HS-27A (cell line): Measurements from ENCODE around the gene PDE6A.

ENCODE experiments used
- DNase-seq: peaks from one replicate; pipeline ENCODE4 v3.0.0-alpha.2; 2012; ENCODE audit warnings: low read depth, missing footprints

The PDE6A gene

DNA sequence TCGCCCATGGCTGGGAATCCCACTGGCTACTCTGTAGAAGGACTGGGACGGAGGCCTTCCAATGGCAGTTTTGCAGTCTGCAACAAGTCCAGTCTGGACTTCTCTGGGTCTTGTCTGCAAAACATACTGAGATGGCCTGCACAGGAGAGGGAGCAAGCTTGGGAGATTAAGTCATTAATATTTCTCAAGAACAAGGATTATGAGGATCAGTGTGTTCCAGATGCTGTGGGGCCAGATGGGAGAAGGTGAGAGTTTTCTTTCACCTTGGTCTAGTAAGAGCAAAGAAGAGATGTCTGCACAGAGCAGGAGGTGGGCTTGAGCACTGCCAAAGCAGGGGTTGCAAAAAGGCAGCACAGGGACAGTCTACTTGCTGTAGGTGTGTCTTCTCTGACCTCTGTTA, at the start of gene PDE6A:
Gene PDE6A (minus strand): TSS at position 128 of the 400 bp plus-strand sequence. CDS start 120 bp downstream, at position 8.
- no peak for DNase-seq

- DNase-seq: no peak
Observed at GRCh38 chr5:149993471-149993870, 48.9 kb upstream of the PDE6A start.

- DNase-seq: no peak
Observed at GRCh38 chr5:149990518-149991376, 46.2 kb upstream of the PDE6A start.

DNA sequence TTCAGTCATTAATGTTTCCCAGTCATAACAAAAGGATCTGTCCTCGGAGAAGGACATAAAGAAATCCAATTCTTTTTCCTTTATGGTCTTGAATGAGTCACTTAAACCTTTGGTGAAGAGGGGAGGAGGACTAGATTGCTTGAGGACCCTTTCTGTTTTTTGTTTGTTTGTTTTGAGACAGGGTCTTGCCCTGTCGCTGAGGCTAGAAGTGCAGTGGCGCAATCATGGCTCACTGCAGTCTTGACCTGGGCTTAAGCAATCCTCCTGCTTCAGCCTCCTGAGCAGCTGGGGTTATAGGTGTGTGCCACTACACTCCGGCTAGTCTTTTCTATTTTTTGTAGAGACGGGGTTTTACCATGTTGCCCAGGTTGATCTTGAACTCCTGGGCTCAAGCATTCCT, 43.5 kb upstream of the PDE6A start:
- DNase-seq: no peak

GRCh38 chr5:149982505-149982904, 37.9 kb upstream of the PDE6A start:
- DNase-seq: no peak

- no peak for DNase-seq
Observed at GRCh38 chr5:149981206-149981605, 36.6 kb upstream of the PDE6A start.

DNA sequence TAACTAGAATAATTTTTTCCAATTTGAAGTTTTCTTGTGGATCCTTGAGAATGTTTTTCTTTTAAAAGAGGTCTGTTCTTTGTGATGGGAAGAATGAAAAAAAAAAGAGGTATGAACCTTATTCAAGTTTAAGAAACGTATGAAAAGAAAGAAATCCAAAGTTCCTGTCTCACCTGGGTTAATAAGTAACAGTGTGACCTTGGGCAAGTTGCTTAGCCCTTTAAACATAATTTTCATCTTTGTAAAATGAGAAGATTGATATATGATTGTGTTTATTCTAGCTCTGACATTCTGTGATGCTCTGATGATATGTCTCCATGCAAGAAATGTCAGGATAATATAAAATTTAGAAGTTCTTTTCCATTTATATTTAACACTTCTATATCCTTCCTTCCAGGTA, 35.3 kb upstream of the PDE6A start:
- DNase-seq: no peak

GRCh38 chr5:149975409-149975808, 30.8 kb upstream of the PDE6A start:
- DNase-seq: no peak

- no peak for DNase-seq
Observed at GRCh38 chr5:149969181-149969930, 24.8 kb upstream of the PDE6A start.

- DNase-seq: no peak
Observed at GRCh38 chr5:149966946-149967345, 22.4 kb upstream of the PDE6A start.

DNA sequence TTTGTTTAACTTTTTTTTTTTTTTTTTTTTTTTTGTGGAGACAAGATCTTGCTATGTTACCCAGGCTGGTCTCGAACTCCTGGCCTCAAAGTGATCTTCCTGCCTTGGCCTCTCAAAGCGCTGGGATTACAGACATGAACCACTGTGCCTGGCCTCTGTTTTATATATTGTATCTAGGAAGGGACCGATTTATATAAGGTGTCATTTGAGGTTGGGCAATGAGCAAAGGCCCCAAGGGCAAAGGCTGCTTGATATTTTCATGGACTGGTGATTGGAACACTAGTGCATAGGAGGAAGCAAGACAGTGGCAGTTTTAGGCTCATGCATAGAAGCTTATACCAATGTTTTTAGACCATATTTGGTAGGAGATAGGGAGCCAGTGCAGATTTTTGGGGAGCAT, 19.1 kb upstream of the PDE6A start:
- DNase-seq: no peak

- DNase-seq: no peak
Observed at GRCh38 chr5:149962601-149963300, 18.2 kb upstream of the PDE6A start.

DNA sequence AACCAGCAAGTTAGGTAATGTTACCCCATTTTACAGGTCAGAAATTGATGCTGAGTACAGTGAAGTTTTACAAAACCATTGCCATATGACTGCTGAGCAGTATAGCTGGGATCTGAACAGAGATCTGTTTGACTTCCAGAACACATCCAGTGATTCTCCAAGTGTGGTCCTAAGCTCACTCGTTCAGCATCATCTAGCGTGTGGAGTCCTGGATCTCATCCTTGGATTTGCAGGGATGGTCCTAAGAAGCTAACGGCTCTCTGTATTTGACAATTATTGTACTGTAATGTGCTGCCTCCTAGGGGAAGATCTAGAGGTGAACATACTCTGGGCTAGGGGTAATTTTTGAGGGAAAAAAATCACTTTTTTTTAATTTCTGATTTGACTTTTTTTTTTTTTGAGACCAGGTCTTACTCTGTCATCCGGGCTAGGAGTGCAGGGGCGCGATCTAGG, 17.4 kb upstream of the PDE6A start:
- no peak for DNase-seq

- DNase-seq: no peak
Observed at GRCh38 chr5:149961186-149961685, 16.6 kb upstream of the PDE6A start.

- DNase-seq: peak; percentile 70
Observed at GRCh38 chr5:149960272-149961185, 15.9 kb upstream of the PDE6A start, which contains the start of gene SLC26A2. SLC26A2 (plus strand) TSS chr5:149960758; CDS start chr5:149977653, 16,895 bp downstream.

DNA sequence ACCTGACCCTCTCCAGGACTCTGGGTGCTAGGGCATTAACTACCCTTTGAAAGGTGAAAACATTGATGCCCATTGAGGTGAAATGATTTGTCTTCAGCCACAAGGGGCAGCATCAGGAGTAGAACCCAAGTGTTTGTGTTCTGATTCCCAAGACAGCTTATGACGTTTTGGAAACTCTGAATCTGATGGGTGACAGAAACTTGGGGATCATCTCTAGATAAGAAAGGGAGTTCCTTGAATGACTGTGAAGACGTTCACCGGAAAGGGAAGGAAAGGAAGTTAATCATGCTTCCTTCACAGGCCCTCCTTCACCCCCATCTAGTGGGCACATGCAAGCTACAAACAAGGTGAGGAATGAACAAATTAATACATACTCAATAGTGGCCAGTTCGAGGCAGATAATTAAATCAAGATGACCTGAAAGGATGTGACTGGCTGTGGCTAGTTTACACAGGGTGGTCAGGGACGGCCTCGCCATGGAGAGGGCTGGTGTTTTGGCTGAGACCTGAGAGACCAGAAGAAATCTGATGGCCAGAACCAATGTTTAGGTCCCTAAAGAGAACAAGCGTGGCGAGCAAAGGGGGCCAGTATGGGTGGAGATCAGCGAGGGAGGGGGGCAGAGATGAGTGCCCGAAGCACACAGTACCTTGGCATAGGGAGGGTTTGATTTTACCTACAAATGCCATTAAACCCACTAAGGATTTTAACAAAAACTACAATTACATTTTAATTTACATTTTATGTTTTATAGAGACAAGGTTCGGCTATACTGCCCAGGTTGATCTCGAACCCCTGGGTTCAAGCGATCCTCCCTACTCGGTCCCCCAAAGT, 15.0 kb upstream of the PDE6A start:
- DNase-seq: no peak

GRCh38 chr5:149957855-149958254, 13.3 kb upstream of the PDE6A start:
- DNase-seq: no peak

DNA sequence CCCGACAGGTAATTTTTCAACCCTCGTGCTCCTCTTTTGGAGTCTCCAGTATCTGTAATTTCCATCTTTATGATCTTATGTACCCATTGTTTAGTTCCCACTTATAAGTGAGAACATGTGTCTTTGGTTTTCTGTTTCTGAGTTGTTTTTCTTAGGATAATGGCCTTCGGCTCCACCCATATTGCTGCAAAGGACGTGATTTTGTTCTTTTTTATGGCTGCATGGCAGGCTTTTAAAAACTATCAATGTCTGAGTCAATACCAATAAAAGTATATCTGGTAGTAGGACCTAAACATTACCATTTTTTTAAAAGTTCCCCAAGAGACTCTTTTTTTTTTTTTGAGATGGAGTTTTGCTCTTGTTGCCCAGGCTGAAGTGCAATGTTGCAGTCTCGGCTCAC, 12.1 kb upstream of the PDE6A start:
- DNase-seq: no peak

GRCh38 chr5:149954798-149955197, 10.2 kb upstream of the PDE6A start:
- no peak for DNase-seq

- DNase-seq: no peak
Observed at GRCh38 chr5:149953436-149954121, 9.0 kb upstream of the PDE6A start.
